ENCODE results near the gene STXBP5. TPM values are rescaled to one million over a fixed set of nuclear protein-coding genes. Genes with fewer than 3 reads are reported as not detected.

The STXBP5 gene
- total RNA-seq, 1 donor from 2014 or later: 34.8 TPM

DNA sequence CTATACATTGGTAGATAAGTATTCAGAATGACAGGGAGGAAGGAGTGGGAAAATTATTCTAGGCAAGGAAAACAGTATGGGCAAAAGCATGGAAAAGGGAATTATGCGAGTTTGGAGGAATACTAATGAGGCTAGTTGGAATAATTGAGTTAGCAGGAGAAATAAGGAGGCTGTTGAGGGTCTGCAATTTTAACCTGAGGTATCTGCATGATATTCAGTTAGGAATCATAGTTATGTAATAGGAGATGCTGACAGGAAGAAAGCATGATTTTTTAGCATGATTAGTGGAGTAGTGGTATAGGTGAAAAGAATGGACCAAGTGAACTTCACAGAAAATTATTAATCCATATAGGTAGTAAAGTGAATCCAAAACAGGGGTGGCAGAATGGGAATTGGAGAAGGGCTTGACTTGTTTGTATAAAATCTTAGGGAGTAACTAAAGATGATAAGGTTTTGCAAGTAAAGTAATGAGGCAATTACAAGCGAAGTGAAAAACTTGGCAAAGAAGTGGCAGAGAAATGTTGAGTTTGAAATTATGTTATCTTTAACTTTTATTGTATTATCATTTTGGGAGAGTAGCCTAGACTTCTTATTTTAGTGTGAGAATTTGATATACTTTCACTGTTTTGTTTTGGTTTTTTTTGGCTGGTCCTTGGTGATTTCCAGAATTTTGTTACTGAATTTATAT, 5.7 kb downstream of the STXBP5 start:
- H3K9me3 Mint-ChIP-seq (ENCODE audit: unreplicated experiment): no peaks in the 10 kb centered on the region
- H3K36me3 Mint-ChIP-seq (ENCODE audit: unreplicated experiment): peaks cover 8% of the 10 kb centered on the region
- no peak overlapping the region for H3K4me3 Mint-ChIP-seq (ENCODE audit: unreplicated experiment)
- TF ChIP-seq CTCF (IDR thresholded peaks at IDR 0.05): no peak
- no peak for DNase-seq (ENCODE audit: extremely low spot score, unreplicated experiment)
- peaks cover 70% of the 10 kb centered on the region for H3K4me1 Mint-ChIP-seq (ENCODE audit: unreplicated experiment)
- H3K27ac Mint-ChIP-seq (ENCODE audit: unreplicated experiment): peak overlapping the region; percentile 29
- no peaks in the 10 kb centered on the region for H3K27me3 Mint-ChIP-seq (ENCODE audit: unreplicated experiment)

DNA sequence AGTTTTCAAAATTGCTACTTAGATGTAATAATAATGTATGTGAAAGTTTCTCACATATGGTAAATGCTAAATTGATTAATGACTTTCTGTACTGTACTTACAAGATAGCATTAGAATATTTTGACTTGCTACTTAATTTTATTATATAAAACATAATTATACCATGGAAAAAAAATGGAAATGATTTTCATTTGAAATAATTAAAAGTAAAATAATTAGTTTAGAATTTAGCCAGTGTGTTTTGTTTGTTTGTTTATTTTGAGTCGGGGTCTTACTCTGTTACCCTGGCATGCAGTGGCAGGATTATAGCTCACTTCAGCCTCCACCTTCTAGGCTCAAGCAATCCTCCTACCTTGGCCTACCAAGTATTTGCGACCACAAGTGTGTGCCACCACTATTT, 7.1 kb downstream of the STXBP5 start:
- Mint-ChIP-seq H3K27ac (ENCODE audit: unreplicated experiment) (no peak overlapping the region), H3K36me3 (ENCODE audit: unreplicated experiment) (peaks cover 8% of the 10 kb centered on the region), H3K4me3 (ENCODE audit: unreplicated experiment) (no peak overlapping the region), H3K27me3 (ENCODE audit: unreplicated experiment) (no peaks in the 10 kb centered on the region), H3K4me1 (ENCODE audit: unreplicated experiment) (peaks cover 65% of the 10 kb centered on the region), H3K9me3 (ENCODE audit: unreplicated experiment) (no peaks in the 10 kb centered on the region)
- TF ChIP-seq CTCF (IDR thresholded peaks at IDR 0.05): no peak
- DNase-seq (ENCODE audit: extremely low spot score, unreplicated experiment): no peak

- H3K27ac Mint-ChIP-seq (ENCODE audit: unreplicated experiment): peak overlapping the region; percentile 62
- H3K9me3 Mint-ChIP-seq (ENCODE audit: unreplicated experiment): no peaks in the 10 kb centered on the region
- H3K27me3 Mint-ChIP-seq (ENCODE audit: unreplicated experiment): no peaks in the 10 kb centered on the region
- H3K4me3 Mint-ChIP-seq (ENCODE audit: unreplicated experiment): no peak overlapping the region
- peaks cover 62% of the 10 kb centered on the region for H3K4me1 Mint-ChIP-seq (ENCODE audit: unreplicated experiment)
- DNase-seq (ENCODE audit: extremely low spot score, unreplicated experiment): no peak
- peaks cover 8% of the 10 kb centered on the region for H3K36me3 Mint-ChIP-seq (ENCODE audit: unreplicated experiment)
- no peak for TF ChIP-seq CTCF (IDR thresholded peaks at IDR 0.05)
Measured at GRCh38 chr6:147211831-147212230, 7.6 kb downstream of the STXBP5 start.

DNA sequence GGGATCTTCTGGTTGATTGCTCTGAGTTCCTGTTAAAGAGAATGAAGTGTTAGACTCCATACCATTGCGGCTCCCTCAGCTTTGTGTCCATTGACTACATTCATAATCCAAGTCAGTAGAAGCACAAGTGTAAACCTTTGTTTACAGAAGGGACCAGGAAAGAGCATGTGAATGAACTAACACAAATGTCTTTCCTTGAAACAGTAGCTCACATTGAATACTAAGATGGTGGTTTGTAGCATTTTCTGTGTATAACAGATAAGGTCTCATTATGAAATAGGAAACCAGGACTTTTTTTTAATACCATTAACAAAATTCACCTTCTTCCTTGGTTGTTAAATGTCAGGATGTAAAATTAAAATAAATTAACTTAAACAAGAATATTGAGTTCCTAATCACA, 8.4 kb downstream of the STXBP5 start:
- H3K36me3 Mint-ChIP-seq (ENCODE audit: unreplicated experiment): peaks cover 8% of the 10 kb centered on the region
- TF ChIP-seq CTCF (IDR thresholded peaks at IDR 0.05): no peak
- no peak overlapping the region for H3K4me3 Mint-ChIP-seq (ENCODE audit: unreplicated experiment)
- H3K9me3 Mint-ChIP-seq (ENCODE audit: unreplicated experiment): no peaks in the 10 kb centered on the region
- peaks cover 57% of the 10 kb centered on the region for H3K4me1 Mint-ChIP-seq (ENCODE audit: unreplicated experiment)
- no peak overlapping the region for H3K27ac Mint-ChIP-seq (ENCODE audit: unreplicated experiment)
- no peaks in the 10 kb centered on the region for H3K27me3 Mint-ChIP-seq (ENCODE audit: unreplicated experiment)
- DNase-seq (ENCODE audit: extremely low spot score, unreplicated experiment): no peak

- no peaks in the 10 kb centered on the region for H3K27me3 Mint-ChIP-seq (ENCODE audit: unreplicated experiment)
- H3K4me1 Mint-ChIP-seq (ENCODE audit: unreplicated experiment): peaks cover 46% of the 10 kb centered on the region
- peaks cover 12% of the 10 kb centered on the region for H3K36me3 Mint-ChIP-seq (ENCODE audit: unreplicated experiment)
- no peaks in the 10 kb centered on the region for H3K9me3 Mint-ChIP-seq (ENCODE audit: unreplicated experiment)
- peak overlapping the region; percentile 7 for H3K27ac Mint-ChIP-seq (ENCODE audit: unreplicated experiment)
- no peak for TF ChIP-seq CTCF (IDR thresholded peaks at IDR 0.05)
- no peak for DNase-seq (ENCODE audit: extremely low spot score, unreplicated experiment)
- H3K4me3 Mint-ChIP-seq (ENCODE audit: unreplicated experiment): no peak overlapping the region
Measured at GRCh38 chr6:147213772-147214171, 9.6 kb downstream of the STXBP5 start.

Measured in osteocyte (in vitro differentiated cells).